ENCODE data around the gene CNTFR.

The CNTFR gene

DNA sequence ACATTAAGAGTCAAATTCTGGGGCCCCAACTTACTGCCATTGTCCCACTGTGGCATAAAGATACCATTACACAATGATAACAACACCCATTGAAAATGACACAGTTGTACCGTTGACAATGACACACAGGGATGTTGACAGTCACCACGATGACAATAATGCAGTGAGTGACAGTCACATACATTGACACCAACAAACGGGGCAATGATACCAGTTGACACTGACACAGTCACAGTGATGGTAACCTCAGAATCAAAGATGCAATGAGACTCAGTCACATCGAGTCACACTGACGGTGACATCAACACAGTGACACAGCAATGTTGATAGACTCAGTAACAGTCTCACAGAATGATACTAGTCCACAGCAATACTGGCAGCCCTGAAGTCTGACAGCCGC lies 16.9 kb downstream of the CNTFR start:
- no peak for DNase-seq (ENCODE audit: low read depth)

DNA sequence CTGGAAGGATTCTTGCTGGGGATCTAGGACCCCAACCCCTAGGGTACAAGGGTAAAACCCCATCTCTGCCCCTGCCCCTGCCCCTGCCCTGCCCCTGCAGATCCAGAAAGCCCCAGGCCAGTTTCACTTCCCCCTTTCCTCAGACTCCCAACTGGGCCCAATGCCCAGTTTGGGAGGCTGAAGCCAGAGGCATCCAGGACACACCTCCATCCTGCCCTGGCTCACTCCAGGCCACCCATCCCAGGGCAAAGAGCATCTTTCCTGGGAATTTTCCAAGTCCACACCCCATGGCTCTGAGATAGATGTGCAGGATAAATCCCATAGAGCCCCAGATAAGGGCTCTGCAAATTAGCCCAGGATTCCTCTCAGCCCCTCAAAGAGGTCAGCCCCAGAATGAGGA lies 17.4 kb downstream of the CNTFR start:
- DNase-seq (ENCODE audit: low read depth): no peak

DNA sequence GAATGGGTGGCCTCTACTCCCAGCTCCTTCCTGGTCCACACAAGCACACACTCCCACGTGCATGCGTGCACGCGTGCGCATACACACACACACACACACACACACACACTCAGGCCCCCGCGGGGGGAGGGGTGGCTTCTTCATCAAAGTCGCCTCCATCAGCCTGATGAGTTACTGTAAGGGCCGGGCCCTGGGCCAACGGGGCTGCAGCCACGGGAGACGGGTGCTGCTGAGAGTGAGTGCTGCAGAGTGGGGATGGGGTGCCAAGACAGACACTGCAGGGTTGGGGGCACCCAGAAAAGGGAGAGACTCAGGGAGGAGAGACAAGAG lies 18.1 kb downstream of the CNTFR start:
- DNase-seq (ENCODE audit: low read depth): no peak

DNA sequence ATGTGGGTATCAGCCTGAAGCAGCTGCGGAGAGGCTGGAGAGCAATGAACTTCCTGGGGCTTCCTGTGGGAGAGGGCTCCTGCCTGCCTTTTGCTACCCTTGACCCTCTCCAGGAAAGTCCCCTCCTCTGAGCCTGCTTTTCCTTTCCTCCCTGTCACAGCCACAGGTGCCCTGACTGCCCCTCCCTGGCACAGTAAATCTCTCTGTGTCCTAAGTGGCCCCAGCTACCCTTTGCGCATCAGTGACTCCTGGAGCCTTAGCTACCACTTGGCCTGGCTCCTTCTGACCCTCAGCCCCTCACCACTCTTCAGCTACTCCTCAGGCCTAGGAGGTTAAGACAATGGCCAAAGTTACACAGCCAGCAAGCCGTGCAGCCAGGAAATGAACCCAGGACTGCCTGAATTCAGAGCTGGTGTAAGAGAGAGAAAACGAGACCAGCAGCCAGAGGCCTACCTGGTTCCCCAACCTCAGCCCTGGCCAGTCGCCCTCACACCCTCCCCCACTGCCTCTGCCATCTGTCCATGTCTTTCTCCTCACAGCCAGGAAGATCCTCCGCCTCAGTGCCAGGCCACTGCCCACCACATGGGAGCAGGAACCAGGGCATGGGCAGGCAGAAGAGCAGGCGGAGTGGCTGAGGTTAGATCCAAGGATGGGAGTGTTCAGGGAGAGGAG lies 18.6 kb downstream of the CNTFR start:
- no peak for DNase-seq (ENCODE audit: low read depth)

DNA sequence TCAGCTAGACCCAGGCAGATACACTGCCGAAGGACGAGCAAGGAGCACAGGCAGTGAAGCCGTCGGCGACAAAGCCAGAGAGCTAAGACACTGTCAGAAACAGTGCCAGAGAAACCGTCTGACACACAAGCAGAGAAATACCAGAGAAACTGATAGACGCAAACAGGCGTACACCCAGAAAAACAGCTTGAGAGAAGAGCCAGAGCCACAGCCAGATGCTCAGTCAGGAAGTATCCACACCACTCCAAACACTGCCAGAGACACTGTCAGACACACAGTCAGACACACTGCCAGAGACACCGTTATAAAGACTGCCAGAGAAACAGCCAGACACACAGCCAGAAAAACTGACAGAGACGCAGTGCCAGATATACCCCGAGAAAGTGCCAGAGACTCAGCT lies 19.1 kb downstream of the CNTFR start:
- DNase-seq (ENCODE audit: low read depth): no peak

DNA sequence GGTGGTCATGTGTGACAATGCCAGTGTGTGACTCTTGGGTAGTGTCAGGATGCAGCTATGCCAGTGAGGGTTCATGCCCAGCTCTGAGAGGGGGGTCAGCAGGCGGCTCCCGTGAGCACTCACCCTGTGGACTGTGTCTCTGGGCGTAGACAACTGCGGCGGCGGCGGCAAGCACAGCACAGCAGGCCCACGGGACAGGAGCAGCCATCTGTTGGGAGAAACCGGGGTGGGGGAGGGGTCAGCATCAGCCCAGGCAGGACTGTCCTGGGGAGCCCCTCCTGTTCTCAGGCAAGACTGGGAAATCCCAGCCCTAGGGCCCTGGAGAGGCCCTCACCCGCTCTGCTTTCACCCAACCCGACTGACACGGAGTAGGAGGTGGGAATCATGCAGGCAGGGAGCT lies 20.8 kb downstream of the CNTFR start:
- DNase-seq (ENCODE audit: low read depth): no peak

DNA sequence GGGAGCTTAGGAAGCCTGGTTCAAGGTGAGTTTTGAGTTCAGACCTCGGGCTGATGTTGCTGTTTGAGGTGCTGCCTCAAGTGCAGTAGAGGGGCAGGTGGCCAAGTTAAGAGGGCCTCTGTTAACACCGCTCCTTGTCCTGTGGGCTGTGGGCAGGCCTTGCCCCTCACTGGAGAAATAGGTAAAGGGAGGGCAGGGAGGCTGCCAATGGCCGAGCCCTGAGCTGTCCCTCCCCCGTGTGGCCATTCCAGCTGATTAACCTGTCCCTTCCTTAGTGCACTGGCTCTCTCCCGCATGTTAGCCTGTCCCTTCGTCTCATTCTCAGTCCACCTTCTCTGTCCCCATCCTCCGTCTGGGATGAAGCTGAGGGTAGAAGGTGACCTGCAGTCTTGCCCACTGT lies 21.4 kb downstream of the CNTFR start:
- DNase-seq (ENCODE audit: low read depth): no peak

DNA sequence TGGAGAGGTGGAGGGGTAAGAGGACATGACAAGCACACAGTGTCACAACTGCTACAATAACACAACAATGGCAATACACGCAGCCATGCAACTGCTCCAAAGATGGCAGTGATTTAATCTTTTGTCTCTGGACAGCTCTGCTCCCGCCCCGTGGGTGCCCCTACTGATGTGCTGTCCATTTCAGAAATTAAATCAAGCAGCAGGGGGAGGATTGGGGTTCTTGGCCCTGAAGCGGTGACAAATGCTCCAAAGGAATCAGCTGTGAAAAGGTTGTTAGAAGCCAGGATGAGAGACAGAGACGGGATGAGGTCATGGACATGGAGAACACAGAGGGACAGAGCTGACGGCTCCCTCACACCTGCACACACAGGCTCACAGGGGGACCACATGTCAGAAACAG lies 22.6 kb downstream of the CNTFR start:
- no peak for DNase-seq (ENCODE audit: low read depth)

DNA sequence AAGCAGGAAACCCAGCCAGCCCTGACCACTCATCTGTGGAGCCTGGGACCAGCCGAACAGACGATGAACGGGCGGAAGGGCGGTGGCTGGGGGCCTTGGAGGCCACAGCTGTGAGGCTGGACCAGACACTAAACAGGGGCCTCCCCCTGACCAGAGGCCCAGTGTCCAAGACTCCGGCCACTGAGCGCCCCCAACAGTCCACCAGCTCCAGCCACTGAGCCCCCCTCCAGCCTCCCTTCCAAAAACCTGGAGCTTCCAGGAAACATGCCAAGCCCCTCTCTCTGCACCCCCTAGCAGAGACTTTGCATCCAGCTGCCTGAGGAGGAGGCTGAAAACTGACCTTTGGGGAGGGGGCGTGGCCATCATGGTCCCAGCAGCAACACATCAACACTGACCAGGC lies 23.2 kb downstream of the CNTFR start:
- no peak for DNase-seq (ENCODE audit: low read depth)

DNA sequence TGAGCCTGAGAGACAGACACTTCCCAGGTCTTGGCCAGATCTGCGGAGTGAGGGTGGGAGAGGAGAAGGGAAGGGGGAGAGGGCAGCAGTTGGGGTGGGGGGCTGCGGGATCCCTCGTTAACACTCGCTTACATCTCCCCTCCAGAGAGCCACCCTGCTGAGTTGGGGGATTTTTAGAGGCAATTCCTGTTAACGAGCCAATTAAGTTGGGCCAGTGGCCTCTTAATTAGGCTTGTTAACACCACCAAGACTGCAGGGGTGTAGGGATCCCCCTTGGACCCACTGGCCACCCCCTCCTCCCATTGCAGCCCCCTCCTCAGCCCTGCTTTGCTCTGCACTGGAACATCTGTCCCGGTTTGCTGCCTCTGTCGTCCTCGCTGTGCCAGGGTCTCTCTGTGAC lies 23.7 kb downstream of the CNTFR start:
- no peak for DNase-seq (ENCODE audit: low read depth)

DNA sequence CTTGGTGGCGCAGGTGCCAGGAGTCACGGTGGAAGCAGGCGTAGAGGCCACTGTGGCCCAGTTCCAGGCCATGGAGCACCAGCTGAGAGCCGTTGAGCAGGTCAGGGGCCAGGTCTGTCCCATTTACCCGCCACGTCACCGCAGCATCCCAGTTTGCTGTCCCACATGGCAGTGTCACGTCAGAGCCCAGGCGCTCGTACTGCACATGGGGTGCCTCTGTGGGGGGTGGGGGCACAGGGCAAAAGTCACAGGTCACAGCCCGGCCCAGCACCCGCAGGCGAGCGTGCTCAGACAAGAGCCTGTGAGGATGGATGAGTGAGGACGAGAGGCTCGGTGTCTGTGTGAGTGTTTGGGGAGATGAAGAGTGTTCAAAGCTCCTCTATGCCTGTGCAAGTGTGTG lies 24.9 kb downstream of the CNTFR start:
- no peak for DNase-seq (ENCODE audit: low read depth)

DNA sequence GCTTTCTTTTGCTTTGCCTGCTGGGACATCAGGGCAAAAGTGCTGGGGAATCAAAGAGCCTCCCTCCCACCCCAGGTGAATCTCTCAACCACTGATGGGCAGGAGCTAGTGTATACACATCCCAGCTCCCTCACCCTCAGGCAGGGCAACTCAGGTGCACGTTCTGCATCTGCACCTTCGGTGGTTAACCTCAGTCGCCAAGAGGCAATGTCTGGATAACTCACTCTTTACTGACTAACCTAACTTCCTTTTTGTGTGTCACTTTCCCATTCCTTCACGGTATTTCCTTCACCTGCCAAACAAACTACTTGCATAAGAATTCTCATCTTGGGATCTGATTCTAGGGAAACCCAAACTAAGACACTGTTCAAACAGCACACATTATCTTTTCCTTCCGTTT lies 26.3 kb downstream of the CNTFR start:
- no peak for DNase-seq (ENCODE audit: low read depth)

DNA sequence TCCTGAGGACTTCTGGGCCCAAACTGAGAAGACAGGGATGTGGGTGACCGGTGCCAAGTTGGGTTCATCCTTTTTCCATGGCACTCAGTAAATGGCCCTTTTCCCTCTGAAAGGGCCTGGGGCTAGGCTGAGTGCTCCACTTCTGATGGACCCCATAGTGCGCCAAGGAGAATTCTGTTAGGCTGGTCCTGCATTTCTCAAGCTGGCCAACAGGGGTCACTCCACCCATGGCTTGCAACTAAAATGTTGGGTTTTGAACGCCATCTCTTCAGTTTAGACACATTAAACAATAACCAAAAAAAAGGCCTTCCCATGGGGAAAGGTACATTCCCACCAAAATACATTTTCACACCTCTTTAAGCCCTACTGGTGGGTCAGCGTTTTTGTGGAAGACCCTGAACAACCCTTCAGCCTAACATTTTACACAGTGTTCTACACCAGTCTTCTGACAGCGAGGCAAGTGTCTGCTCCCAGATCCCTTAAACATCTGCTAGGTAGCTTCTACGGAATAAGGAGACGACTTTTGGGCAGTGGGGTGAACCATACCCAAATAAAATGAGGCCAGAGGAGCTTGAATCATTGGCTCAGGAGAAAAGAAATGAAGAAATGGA lies 27.3 kb downstream of the CNTFR start:
- DNase-seq (ENCODE audit: low read depth): no peak

DNA sequence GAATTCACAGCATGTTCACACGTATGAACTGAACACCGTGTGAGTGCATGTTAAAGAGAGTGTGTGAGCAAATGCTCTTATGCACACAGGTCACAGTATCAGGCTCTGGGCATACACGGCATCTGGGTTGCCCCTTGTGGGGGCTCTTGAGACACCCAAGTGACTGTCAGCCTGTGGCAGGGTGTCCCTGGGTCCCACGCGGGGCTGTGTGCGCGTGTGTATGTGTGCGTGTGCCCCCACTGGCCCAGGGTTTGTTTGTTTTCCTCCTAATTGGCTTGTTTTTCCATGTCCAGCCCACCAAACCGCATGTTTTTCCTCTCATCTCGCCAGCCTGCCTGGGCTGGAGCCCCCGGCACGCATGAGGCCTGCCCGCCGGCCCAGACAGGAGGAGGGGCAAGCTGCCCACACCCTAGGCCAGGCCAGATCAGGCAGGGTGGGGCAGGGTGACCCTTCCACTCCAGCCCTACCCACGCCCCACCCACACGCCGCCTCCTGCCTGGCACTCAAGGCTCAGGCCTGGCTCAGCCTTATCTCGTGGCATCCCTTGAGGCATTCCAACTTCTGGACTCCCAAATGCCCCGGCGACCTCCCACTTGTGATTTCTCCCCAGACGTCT lies 28.8 kb downstream of the CNTFR start:
- DNase-seq (ENCODE audit: low read depth): no peak

DNA sequence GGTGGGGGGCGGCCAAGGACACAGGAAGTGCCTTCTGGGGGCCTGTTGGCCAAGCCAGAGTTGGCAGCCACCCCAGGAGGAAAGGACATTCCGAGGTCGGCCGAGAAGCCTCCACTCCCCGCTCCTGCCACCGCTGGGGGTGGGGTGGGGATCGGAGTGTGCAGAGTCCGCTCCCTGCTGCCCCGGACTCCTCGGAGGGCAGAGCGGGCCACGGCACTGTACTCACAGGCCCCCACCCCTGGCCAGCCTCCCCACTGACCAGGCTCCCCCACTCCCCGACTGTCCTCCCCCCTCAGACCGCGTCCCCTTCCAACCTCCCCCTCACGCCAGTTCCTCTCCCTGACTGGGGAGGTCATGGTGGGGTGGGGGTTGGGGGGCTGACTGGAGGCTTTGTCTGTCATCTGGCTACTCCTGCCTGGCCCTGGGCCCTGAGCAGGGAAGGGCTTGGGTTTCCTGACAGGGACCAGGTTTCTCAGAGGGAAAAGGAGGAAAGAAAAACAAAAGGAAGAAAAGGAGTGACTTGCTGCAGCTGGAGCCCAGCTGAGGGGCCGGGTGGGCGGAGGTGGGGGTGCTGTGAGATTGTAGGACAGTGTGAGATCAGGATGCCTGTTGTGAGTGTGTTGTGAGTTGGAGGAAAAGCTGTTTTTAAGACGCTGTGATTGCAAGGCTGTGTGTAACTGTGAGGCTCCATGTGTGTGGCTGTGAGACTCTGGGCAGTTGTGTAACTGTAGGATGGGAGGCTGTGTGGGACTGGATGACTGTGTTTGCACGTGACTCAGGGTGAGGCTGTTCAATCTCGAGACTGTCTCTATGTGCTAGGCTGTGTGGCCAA lies 29.7 kb downstream of the CNTFR start:
- peak; percentile 26 for DNase-seq (ENCODE audit: low read depth)

DNA sequence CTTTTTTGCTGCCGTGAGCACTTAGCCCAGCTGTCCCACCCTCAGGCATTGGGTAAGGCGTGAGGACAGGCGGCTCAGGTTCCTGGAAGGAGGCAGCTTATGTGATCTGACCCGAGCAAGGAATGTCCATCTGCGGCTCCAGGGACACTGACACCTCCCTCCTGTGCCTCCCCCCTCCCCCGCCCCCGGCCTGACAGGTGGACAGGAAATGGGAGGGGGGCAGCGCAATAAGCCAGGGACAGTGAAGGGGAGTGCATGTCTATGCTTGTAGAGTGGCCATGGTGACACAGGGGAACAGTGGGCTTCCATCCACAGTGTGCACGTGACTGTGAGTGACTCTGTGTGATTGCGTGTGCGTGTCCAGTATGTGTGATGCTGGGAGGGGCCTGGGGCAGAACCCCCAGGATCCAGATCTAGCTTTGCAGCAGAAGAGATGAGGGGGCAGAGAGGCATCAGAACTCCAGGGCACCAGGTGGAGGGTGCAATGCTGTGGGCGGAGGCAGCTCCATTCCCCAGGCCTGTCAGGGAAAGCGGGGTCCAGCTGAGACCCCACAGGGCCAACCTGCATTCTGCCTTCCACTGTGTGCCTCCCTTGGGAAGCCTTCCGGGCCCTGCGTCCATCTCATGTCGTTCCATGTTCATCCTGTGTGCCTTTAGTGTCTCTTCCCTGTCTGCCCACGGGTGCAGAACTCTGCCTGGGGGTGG lies 30.5 kb downstream of the CNTFR start:
- no peak for DNase-seq (ENCODE audit: low read depth)

DNA sequence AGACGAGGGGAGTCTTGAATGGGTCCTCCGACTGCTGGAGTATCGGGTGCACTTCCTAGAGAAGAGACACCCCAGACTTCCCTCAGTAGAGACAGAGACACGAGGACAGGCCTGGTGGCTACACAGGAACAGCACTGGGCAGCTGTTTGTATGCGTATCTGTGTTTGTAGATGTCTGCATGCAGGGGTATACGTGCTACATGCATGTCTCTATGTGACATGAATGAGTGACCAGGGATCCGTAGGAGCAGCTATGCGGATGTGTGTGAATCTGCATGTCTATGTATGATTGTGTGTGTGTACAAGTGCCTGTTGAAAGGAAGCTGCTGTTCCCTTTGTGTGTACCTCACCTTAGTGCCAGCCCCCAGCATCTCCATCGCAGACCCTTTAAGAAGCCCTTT lies 31.2 kb downstream of the CNTFR start:
- no peak for DNase-seq (ENCODE audit: low read depth)

DNA sequence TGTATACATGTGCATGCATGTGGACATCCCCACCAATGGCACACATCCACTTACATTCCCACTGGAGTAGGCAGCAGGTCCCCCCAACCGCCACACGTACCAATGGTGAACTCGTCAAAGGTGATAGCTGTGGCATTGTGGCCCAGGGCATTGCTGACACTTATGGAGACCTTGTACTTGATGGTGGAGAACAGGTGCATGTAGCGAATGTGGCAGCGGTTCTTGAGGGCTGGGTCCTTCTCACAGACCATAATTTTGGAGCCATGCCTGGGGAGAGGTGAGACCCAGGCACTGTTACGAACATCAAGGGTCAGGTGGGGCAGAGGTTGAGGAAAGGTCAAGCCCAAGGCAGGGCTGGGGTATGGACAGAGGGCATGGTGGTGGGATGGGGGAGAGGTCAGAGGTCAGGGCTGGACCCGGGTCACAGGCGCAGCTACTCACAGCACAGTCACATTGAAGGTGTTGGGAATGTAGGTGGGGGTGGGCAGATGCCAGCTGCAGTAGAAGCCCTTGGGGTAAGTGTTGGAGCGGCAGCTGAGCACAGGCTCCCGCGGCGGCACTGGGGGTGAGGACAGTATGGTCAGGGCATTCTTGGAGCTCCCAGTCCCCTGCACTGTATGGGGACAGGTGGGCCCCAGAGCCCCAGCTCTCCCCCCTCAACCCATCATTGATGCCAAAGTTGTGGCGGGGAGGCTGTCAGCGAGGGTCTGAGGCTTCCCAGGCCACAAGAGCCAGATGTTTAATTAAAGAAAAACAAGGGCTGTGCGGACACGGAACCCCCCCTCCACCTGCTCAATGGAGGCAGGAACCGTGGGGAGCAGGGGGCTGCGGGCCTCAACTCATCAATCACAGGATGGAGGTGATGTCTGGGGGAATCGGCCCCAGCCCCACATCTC lies 31.9 kb downstream of the CNTFR start:
- no peak for DNase-seq (ENCODE audit: low read depth)

DNA sequence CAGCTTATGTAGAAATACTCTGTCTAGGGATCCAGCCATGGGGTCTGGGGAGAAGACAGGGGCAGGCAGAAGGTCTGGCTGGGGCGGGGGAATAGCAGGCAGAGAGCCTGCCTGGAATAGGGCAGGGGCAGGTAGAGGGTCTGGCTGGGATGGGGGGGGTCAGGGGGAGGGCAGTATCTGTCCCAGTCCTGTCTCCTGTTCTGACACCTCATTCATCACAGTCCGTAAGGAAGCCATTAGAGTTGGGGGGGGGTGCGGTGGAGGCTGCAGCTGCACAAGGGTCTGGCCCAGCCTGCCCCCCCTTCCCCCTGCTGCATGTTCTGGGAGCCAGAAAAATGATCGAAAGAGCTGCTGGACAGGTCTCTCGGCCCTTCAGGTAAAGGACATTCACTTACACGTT lies 32.6 kb downstream of the CNTFR start:
- no peak for DNase-seq (ENCODE audit: low read depth)

DNA sequence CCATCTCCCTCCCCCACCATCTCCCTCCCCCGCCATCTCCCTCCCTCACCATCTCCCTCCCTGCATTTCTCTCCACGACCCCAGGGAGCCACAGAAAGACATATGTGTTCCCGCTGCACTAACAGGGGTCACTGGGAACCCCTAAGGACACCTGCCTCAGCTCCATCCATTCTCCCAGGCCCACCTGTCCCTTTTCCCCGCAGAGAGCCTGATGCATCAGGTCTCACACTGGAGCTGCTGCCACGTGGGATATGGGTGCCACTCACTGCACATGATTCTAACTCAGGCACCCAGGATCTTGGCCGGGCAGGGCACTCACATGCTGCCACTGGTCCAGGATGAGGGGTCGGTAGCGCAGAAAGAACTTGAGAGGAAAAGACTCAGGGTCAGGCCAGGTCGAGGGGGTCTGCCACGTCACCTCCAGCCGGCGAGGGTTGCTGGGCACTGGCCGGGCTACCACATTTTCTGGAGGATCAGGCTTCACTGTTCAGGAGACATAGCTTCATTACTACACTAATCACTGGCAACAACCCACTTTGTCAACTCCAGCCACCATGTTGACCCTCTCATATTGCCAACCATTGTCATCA lies 33.5 kb downstream of the CNTFR start:
- DNase-seq (ENCODE audit: low read depth): no peak

DNA sequence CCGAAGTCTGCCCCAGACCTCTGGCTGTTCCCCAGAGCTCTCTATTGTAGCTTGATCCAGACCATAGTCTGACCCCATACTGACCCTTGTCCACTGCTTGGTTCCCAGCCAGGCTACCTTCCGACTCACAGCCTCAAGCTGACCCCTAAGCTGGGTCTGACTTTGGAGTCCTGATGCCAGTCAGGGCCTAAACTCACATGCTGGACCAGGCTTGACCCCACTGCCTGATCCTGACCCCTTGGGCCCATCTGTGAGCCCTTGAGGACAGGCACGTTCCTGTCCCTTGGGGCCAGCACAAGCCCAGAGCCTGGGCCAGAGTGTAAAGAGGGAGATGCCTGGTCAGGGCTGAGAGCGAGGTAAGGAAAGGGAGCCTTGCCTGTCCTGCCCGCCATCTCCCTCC lies 34.0 kb downstream of the CNTFR start:
- no peak for DNase-seq (ENCODE audit: low read depth)
